ENCODE data around the gene FAM78B. TPM values are rescaled to one million over a fixed set of nuclear protein-coding genes. Genes with fewer than 3 reads are reported as not detected.

Gene FAM78B
- total and polyA plus RNA-seq, 2 donors (not counting 3 experiments of a cell fraction or from before 2014, with no cell fraction given) = 0.10 TPM; not detected in 1

DNA sequence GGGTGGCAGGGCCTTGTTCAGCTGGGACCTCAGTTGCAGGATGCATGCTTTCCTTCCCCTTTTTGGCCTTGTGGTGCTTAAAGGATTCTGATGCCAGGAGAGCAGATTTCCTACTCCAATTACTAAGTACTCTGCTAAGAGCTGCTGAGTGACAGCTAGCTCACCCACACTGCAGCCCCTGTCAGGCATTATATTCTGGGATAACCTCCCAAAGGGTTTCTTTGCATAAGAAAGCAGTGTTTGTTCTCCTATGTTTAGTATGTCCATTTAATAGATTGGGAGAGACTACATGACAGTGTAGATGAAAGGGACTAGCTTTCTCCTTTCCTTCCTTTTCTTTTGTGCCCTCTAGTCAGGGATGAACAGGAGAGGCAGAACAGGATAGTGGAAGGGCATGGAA lies 100.7 kb downstream of the FAM78B start:
- H3K79me2 ChIP-seq (ENCODE audit: control insufficient read depth, insufficient read depth, low read length) = no peaks in the 10 kb centered on the region
- H3K27ac ChIP-seq (ENCODE audit: insufficient read depth, low read depth, low read length) = no peak overlapping the region
- ChIA-PET CTCF (no interaction called here), POLR2A (no interaction called here)
- no peaks in the 10 kb centered on the region for H3K9me1 ChIP-seq (replicated peaks; ENCODE audit: control insufficient read depth, extremely low read depth, insufficient read depth, low read length)
- BruUV-seq (replicated peaks) = no TSS peak
- no peak overlapping the region for H2AFZ ChIP-seq (ENCODE audit: low read depth, low read length)
- DNase-seq (ENCODE audit: low read depth, low spot score) (no peak), FAIRE-seq (no peak)
- H3K27me3 ChIP-seq (ENCODE audit: control insufficient read depth in 2 of 2, insufficient read depth in 2 of 2, low read length in 2 of 2) = no peaks in the 10 kb centered on the region
- H3K9me3 ChIP-seq (replicated peaks; ENCODE audit: control insufficient read depth, insufficient read depth, low read length) = no peaks in the 10 kb centered on the region
- TF ChIP-seq, protein P1, sequence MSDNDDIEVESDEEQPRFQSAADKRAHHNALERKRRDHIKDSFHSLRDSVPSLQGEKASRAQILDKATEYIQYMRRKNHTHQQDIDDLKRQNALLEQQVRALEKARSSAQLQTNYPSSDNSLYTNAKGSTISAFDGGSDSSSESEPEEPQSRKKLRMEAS (IDR thresholded peaks at IDR 0.05; ENCODE audit: insufficient read depth, insufficient read length) = no peak
- TF ChIP-seq JUN (IDR thresholded peaks at IDR 0.05; ENCODE audit: borderline replicate concordance, insufficient read depth, insufficient read length, low read depth) (no peak), FOS (IDR thresholded peaks at IDR 0.05; ENCODE audit: borderline replicate concordance, insufficient read depth, low read length) (no peak), POLR2AphosphoS5 (IDR thresholded peaks at IDR 0.05; ENCODE audit: insufficient read depth, low read depth, low read length) (no peak), EZH2 (IDR thresholded peaks at IDR 0.05; ENCODE audit: borderline replicate concordance, low read depth, low read length, severe bottlenecking) (no peak), POLR2A (IDR thresholded peaks at IDR 0.05; ENCODE audit: low read depth, low read length) (no peak), MYC (IDR thresholded peaks at IDR 0.05; ENCODE audit: low read depth, low read length) (no peak)
- TF ChIP-seq, protein P2, sequence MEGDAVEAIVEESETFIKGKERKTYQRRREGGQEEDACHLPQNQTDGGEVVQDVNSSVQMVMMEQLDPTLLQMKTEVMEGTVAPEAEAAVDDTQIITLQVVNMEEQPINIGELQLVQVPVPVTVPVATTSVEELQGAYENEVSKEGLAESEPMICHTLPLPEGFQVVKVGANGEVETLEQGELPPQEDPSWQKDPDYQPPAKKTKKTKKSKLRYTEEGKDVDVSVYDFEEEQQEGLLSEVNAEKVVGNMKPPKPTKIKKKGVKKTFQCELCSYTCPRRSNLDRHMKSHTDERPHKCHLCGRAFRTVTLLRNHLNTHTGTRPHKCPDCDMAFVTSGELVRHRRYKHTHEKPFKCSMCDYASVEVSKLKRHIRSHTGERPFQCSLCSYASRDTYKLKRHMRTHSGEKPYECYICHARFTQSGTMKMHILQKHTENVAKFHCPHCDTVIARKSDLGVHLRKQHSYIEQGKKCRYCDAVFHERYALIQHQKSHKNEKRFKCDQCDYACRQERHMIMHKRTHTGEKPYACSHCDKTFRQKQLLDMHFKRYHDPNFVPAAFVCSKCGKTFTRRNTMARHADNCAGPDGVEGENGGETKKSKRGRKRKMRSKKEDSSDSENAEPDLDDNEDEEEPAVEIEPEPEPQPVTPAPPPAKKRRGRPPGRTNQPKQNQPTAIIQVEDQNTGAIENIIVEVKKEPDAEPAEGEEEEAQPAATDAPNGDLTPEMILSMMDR (IDR thresholded peaks at IDR 0.05; ENCODE audit: extremely low read depth in 1 of 2, insufficient read depth in 1 of 2, low read depth in 1 of 2, low read length in 2 of 2) = no peak
- no peak overlapping the region for H3K4me3 ChIP-seq (replicated peaks in 1 of 3; ENCODE audit: insufficient read depth in 1 of 3, low read depth in 1 of 3, low read length in 3 of 3)
- no peak overlapping the region for H3K4me2 ChIP-seq (ENCODE audit: insufficient read depth, low read length)
- dilution Hi-C loops (cut with MboI; ENCODE audit: extremely low pct_ligation_motif_present, low sequenced_read_pairs) = no loop called here
- H3K9ac ChIP-seq (replicated peaks; ENCODE audit: extremely low read depth, insufficient read depth, low read length) = no peak overlapping the region
- no peaks in the 10 kb centered on the region for H3K4me1 ChIP-seq (ENCODE audit: control insufficient read depth, extremely low read depth, insufficient read depth, low read length)
- no peaks in the 10 kb centered on the region for H4K20me1 ChIP-seq (replicated peaks; ENCODE audit: control insufficient read depth, extremely low read depth, insufficient read depth, low read length)
- H3K36me3 ChIP-seq (ENCODE audit: control insufficient read depth in 2 of 2, extremely low read depth in 1 of 2, insufficient read depth in 2 of 2, low read length in 2 of 2) = no peaks in the 10 kb centered on the region
- intact Hi-C loops (cut with micrococcal nuclease) = no loop called here
